Activated CD4-positive, alpha-beta T cell treated with anti-CD3 and anti-CD28 coated beads, Interleukin-2, amount 50 U/mL, for 48 hours (primary cell): ENCODE measurements around the gene MICU2.

ENCODE experiments used
- DNase-seq, 2 experiments: peaks; one replicate each; pipeline ENCODE4 v3.0.0-alpha.2; 2020

MICU2 gene

GRCh38 chr13:21542563-21542962 lies 61.4 kb downstream of the MICU2 start:
- DNase-seq, result no peak

DNA sequence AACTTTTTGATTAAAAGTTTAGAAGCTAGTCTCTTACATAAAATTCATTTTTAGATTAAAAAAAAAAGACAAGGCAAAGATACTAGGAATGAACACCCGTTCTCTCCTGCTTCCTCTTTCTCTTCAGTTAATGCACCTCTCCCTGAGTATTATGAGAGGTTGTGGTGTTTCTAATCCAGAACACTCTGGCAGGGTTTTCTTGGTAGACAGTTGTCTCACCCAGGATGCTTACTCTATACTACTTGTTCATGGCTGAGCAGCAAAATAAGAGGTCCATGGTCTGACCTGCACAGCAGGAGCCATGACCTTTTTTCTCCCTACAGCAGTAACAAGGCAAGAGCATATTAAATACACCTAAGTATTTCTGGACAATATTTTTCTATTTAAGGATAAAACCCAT lies 62.0 kb downstream of the MICU2 start:
- no peak for DNase-seq

DNA sequence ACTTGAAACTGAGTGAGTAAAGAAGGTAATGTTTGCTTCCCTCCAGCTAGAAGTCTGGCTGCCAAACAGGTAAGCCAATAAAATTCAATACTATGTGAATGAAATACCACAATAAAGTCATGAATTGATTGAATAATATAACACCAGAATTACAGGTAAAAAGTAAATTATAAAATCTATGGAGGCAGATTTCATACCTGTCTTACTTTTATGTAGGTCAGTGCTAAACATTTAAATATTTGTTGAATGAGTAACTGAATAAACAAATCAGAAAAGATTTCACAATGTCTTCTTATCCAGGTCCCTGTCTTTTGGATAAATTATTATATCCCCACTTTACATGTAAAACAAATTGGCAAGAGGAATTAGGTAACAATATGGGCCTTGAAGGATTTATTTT lies 62.7 kb downstream of the MICU2 start:
- DNase-seq, result no peak

DNA sequence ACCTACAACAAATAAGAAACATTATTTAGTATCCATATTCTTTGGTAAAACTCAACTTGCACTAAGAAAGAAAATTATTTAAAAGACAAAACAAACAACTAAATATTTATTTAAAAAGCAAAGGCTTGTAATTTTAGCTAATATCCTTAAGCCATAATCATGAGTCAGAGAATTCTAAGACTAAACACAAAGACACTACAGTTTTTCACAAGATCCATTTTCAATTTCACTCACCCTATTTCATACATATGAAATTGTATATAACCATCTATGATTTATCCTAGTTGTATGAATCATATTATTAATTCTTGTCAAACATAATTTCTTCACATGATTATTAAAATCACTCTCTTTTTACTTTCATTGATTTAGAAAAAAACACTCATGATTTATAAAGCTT lies 64.3 kb downstream of the MICU2 start:
- no peak for DNase-seq

- DNase-seq, result no peak
Measured at GRCh38 chr13:21538753-21539152, 65.2 kb downstream of the MICU2 start.

DNA sequence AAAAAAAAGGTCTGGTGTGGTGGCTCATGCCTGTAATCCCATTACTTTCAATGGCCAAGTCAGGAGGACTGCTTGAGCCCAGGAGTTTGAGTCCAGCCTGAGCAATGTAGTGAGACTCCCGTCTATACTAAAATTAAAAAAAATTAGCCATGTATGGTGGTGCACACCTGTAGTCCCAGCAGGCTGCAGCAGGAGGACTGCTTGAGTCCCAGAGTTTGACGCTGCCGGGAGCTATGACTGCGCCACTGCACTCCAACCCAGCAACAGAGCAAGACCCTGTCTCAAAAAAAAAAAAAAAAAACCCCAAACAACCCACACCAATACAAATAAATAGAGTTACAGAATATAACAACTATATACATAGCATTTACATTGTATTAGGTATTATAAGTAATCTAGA lies 65.7 kb downstream of the MICU2 start:
- no peak for DNase-seq

DNA sequence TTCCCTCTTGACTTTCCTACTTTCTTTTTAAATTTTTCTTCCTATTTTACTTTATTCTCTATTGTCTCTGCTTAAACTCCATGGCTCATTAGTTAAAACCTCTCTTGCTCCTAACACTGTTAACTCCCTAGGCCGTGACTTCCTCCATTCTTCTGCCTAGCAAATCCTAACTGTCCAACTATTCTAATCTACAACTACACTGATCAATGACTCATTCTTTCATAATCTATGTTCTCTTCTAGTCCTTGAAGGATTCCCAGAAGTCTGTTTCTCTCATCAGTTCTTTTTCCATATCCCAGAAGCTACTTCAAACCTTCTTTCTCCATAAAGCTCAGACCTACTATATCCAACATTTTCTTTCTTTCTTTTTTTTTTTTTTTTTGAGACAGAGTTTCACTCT lies 66.9 kb downstream of the MICU2 start:
- DNase-seq, result no peak

DNA sequence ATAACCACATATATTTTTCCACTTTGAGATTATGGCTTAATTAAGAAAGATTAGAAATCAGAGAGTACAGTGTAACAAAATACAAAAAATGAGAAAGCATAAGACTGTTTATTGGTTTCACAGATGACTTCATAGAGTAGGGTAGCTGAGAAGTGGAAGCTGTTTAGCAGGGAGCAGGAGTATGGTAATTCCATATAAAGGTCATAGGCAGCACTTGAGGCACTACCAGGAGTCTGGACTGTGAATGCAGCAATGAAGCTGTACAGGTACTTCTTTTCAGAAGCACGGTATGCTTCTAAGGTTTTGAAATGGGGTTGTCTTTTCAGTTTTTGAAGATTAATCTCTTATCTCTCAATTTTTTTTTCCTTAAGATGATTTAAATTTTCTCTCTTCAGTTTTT lies 69.2 kb downstream of the MICU2 start:
- no peak for DNase-seq

GRCh38 chr13:21531455-21531854 lies 72.5 kb downstream of the MICU2 start:
- DNase-seq, result no peak

DNA sequence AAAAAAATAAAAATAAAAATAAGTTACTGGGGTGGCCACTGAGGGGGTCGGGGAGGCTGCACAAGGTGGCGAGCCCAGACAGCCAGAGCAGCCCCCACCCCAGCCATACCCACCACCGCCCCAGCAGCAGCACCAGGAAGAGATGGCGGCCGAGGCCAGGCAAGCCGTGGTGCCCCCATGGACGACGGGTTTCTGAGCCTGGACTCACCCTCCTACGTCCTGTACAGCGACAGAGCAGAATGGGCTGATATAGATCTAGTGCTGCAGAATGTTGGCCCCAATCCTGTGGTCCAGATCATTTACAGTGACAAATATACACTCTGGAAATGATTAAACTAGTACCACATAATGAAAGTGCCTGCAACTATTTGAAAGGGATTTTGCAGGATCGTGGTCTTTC lies 73.3 kb downstream of the MICU2 start:
- no peak for DNase-seq

- DNase-seq, result no peak
Measured at GRCh38 chr13:21529146-21529893, 74.7 kb downstream of the MICU2 start.

GRCh38 chr13:21528616-21529015 lies 75.4 kb downstream of the MICU2 start:
- DNase-seq, result no peak

- no peak for DNase-seq
Measured at GRCh38 chr13:21526707-21527540, 77.0 kb downstream of the MICU2 start.

DNA sequence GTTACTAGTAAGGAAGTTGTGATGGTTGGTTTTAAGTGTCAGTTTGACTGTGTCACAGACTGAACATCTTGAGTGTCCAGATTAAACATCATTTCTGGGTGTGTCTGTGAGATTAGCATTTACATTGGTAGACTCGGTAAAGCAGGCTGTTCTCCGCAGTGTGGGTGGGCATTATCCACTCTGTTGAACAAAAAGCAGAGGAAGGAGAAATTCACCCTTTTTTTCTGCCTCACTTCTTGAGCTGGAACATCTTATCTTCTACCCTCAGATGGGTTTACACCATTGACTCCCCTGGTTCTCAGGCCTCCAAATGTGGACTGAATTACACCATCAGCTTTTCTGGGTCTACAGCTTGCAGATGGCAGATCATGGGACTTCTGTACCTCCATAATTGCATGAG lies 81.1 kb downstream of the MICU2 start:
- DNase-seq, result no peak

DNA sequence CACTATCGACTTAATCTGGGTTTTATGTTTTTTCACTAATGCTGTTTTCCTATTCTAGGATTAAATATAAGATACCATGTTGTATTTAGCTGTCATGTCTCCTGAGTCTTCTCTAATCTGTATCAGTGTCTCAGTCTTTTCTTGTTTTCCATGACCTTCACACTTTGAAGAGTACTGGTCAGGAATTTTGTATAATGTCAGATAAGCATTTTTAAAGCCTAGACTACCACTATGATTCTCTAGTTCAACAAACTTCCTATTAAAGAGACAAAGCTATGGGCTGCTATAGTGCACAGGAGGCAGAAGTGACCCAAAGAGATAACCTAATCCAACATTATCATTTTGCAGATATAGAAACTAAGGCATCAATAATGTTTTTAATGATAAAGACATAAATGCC lies 81.8 kb downstream of the MICU2 start:
- no peak for DNase-seq

GRCh38 chr13:21518617-21519144 lies 85.3 kb downstream of the MICU2 start:
- no peak for DNase-seq

DNA sequence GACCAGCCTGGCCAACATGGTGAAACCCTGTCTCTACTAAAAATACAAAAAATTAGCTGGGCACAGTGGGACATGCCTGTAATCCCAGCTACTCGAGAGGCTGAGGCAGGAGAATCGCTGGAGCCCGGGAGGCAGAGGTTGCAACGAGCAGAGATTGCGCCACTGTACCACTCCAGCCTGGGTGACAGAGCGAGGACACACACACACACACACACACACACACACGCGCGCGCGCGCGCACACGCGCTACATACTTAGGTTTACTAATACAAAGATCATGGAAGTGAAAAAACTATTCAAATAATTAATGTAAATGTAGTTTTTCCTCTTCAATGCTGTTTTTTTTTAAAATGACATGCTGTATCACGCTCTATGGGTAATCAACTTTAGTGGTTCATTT lies 86.4 kb downstream of the MICU2 start:
- no peak for DNase-seq

GRCh38 chr13:21516805-21517204 lies 87.2 kb downstream of the MICU2 start:
- no peak for DNase-seq

GRCh38 chr13:21511849-21512248 lies 92.1 kb downstream of the MICU2 start:
- no peak for DNase-seq

DNA sequence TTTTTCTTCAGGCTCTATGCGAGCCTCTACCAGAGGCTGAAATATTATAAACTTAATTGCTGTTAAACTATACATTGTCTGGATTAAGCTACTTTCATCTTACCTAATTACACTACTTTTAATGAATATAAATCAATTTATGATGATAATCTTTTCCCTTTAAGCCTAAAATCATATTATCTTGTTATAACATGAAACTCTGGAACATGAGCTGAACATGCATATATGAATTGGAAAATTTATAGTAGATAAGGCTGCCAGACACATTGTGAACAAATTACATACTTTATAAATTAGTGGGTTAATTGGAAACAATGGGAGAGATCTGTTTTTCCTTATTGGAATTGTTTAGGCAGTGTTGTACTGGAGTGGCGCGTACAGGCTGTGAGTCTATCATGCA lies 99.6 kb downstream of the MICU2 start:
- DNase-seq, result no peak

GRCh38 chr13:21501686-21502085 lies 102.3 kb downstream of the MICU2 start:
- DNase-seq, result no peak

DNA sequence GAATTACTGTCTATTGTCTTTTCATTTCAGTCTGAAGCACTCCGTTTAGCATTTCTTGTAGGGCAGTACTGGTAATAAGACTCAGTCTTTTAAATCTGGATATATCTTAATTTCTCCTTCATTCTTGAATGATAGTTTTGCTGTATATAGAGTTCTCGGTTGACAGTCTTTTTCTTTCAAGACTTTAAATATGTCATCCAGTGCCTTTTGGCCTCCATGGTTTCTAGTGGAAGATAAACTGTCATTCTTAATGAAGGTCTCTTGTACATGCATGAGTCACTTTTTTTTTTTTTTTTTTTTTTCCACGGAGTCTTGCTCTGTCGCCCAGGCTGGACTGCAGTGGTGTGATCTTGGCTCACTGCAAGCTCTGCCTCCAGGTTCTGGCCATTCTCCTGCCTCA lies 117.6 kb downstream of the MICU2 start:
- DNase-seq, result no peak

DNA sequence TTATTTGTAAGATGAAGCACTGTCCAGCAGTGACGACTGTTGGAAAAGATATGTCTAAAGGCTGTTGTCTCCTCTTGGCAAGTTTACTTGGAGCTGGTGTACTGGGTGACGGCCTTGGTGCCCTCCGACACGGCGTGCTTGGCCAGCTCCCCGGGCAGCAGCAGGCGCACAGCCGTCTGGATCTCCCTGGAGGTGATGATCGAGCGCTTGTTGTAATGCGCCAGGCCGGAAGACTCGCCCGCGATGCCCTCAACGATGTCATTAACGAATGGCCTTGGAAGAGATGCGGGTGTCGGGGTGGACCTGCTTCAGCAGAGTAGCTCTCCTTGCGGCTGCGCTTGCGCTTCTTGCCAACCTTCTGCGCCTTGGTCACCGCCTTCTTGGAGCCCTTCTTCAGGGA lies 120.2 kb downstream of the MICU2 start:
- DNase-seq, result no peak

- no peak for DNase-seq
Measured at GRCh38 chr13:21481359-21481758, 122.6 kb downstream of the MICU2 start.
